ENCODE results near the gene ACSBG1. TPM values are rescaled to one million over a fixed set of nuclear protein-coding genes. Genes with fewer than 3 reads are reported as not detected.

The ACSBG1 gene
- total RNA-seq, 1 donor from 2014 or later = 3.4 TPM

DNA sequence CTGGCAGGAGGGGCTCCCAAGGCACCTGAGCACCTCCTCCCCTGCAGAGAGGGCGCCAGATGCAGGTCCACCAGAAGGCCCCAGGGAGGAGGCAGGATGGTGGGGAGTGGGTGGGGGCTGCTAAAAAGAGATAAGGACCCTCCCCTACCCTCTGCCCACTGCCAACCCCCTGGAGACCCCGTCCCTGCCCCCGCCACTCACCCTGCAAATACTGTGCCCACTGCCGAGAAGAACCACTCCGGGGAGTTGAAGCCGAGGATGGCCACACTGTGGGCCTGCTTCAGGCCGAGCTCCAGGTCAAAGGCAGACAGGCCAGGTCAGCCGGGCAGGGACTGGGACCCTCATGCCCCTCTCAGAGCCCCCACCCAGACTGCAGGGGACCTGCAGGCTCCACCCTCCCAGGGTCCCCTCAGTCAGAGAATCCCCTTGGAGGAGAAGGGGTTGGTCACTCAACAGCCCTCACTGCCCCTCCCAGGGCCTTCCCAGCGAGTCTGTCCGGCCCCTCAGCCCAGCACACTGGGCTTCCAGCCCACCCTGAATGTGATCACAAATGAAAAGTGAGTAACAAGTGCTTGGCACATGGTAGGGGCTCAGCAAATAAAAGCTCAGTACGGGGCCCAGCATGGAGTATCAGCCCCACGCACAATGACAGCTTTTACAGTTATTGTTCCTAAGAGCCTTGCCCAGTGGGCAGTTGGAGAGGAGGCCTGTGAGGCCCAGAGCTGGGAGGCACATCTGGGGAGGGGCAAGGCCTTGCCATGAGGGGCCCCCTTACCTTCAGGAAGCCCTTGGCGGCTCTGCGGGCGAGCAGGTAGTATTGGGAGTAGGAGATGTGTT, 40.4 kb downstream of the ACSBG1 start:
- H3K27ac ChIP-seq = no peak overlapping the region
- DNase-seq (ENCODE audit: extremely low spot score in 2 of 2) = no peak
- H3K4me1 ChIP-seq = no peaks in the 10 kb centered on the region
- H3K36me3 ChIP-seq = no peaks in the 10 kb centered on the region
- no peaks in the 10 kb centered on the region for H3K27me3 ChIP-seq
- no peaks in the 10 kb centered on the region for H3K9me3 ChIP-seq
- no peak for TF ChIP-seq POLR2AphosphoS5 (IDR thresholded peaks at IDR 0.05; ENCODE audit: insufficient read depth in 1 of 2, low read depth in 1 of 2)
- no peak for TF ChIP-seq POLR2A (IDR thresholded peaks at IDR 0.05)
- TF ChIP-seq, protein P1, sequence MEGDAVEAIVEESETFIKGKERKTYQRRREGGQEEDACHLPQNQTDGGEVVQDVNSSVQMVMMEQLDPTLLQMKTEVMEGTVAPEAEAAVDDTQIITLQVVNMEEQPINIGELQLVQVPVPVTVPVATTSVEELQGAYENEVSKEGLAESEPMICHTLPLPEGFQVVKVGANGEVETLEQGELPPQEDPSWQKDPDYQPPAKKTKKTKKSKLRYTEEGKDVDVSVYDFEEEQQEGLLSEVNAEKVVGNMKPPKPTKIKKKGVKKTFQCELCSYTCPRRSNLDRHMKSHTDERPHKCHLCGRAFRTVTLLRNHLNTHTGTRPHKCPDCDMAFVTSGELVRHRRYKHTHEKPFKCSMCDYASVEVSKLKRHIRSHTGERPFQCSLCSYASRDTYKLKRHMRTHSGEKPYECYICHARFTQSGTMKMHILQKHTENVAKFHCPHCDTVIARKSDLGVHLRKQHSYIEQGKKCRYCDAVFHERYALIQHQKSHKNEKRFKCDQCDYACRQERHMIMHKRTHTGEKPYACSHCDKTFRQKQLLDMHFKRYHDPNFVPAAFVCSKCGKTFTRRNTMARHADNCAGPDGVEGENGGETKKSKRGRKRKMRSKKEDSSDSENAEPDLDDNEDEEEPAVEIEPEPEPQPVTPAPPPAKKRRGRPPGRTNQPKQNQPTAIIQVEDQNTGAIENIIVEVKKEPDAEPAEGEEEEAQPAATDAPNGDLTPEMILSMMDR (IDR thresholded peaks at IDR 0.05) = no peak
- intact Hi-C loops (cut with DNase I) = no loop called here
- no peak overlapping the region for H3K4me3 ChIP-seq

DNA sequence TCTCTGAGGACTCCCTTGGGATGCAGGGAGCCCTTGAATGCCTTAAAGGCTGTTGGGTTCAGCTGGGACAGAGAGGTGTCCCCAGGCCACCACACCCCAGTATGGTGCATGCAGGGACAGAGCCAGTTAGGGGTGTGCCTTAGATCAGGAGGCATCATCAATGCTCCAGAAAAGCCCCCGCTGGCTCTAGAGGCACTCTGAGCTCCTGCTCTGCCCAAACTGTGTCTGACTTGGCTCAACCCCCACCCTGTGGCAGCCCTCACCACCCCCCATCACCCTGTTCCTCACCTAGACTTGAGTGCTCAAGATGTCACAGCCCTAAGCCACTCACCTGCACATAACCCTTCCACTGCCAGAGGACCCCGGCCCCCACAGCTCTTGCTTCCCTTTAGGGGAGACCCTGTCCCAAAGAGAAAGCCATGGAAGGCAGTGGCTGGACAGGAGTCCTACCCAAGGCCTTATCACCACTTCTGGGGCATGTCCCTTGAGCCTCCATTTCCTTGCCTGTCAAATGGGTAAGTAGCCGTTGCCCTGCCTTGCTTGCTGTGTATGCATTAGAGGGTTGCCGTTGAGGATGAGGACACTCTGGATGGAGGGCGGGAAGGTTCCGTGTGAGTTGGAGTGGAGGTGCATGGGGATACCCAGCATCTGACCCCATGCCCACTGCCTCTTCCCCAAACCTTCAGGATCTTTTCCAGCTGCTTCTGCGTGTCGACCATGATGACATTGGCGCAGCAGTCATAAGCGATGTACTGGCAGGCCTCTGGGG, 41.4 kb downstream of the ACSBG1 start:
- DNase-seq (ENCODE audit: extremely low spot score in 2 of 2) = no peak
- intact Hi-C loops (cut with DNase I) = no loop called here
- H3K4me3 ChIP-seq = no peak overlapping the region

GRCh38 chr15:78182821-78183220, 51.5 kb downstream of the ACSBG1 start:
- H3K4me3 ChIP-seq = no peak overlapping the region
- H3K36me3 ChIP-seq = no peaks in the 10 kb centered on the region
- intact Hi-C loops (cut with DNase I) = no loop called here
- TF ChIP-seq, protein P1 (IDR thresholded peaks at IDR 0.05) = no peak
- TF ChIP-seq POLR2A (IDR thresholded peaks at IDR 0.05) = no peak
- no peak for TF ChIP-seq POLR2AphosphoS5 (IDR thresholded peaks at IDR 0.05; ENCODE audit: insufficient read depth in 1 of 2, low read depth in 1 of 2)
- no peak for DNase-seq (ENCODE audit: extremely low spot score in 2 of 2)
- H3K9me3 ChIP-seq = no peaks in the 10 kb centered on the region
- no peak overlapping the region for H3K27ac ChIP-seq
- H3K4me1 ChIP-seq = no peaks in the 10 kb centered on the region
- no peaks in the 10 kb centered on the region for H3K27me3 ChIP-seq

More for the DNA sequence above, 41.4 kb downstream of the ACSBG1 start:
- no peaks in the 10 kb centered on the region for H3K9me3 ChIP-seq
- no peaks in the 10 kb centered on the region for H3K27me3 ChIP-seq
- H3K36me3 ChIP-seq = no peaks in the 10 kb centered on the region
- no peak for TF ChIP-seq POLR2AphosphoS5 (IDR thresholded peaks at IDR 0.05; ENCODE audit: insufficient read depth in 1 of 2, low read depth in 1 of 2)
- TF ChIP-seq, protein P1 (IDR thresholded peaks at IDR 0.05) = no peak
- no peak for TF ChIP-seq POLR2A (IDR thresholded peaks at IDR 0.05)
- H3K4me1 ChIP-seq = no peaks in the 10 kb centered on the region
- no peak overlapping the region for H3K27ac ChIP-seq

GRCh38 chr15:78182336-78182700, 52.0 kb downstream of the ACSBG1 start:
- intact Hi-C loops (cut with DNase I) = no loop called here
- TF ChIP-seq POLR2AphosphoS5 (IDR thresholded peaks at IDR 0.05; ENCODE audit: insufficient read depth in 1 of 2, low read depth in 1 of 2) (no peak), POLR2A (IDR thresholded peaks at IDR 0.05) (no peak)
- TF ChIP-seq, protein P1 (IDR thresholded peaks at IDR 0.05) = no peak
- Histone ChIP-seq H3K4me1 (no peaks in the 10 kb centered on the region), H3K9me3 (no peaks in the 10 kb centered on the region), H3K4me3 (no peak overlapping the region), H3K36me3 (no peaks in the 10 kb centered on the region), H3K27ac (no peak overlapping the region), H3K27me3 (no peaks in the 10 kb centered on the region)
- no peak for DNase-seq (ENCODE audit: extremely low spot score in 2 of 2)

Measured in vagina (tissue), 2 donors.